Liver (tissue), 9 donors: Measurements from ENCODE around the gene FLNB. TPM values are rescaled to one million over a fixed set of nuclear protein-coding genes. Genes with fewer than 3 reads are reported as not detected.
"Not testable (repeated sequence)": the region's sequence is repeated elsewhere in the genome, so short reads cannot be mapped to it uniquely, and the experiment has no call there.

Source experiments
- DNase-seq: peaks from one replicate; pipeline ENCODE4 v3.0.0-alpha.2; 2017; ENCODE audit warnings: low spot score
- H3K27ac ChIP-seq, 2 donors: one replicate each; pipeline ENCODE4 v1.7.0; 2013; ENCODE audit warnings: inconsistent platforms in 2 of 2, low read length in 2 of 2, control low read depth in 1 of 2, low read depth in 1 of 2, mild to moderate bottlenecking in 1 of 2
- H3K27me3 ChIP-seq, 4 donors: one replicate each; pipeline versions ENCODE4 v1.6.1 to v1.7.0; 2013; ENCODE audit warnings: low read length in 3 of 4, inconsistent platforms in 1 of 4, mild to moderate bottlenecking in 1 of 4, moderate library complexity in 1 of 4; ENCODE audit not compliant: control insufficient read depth in 4 of 4, insufficient read depth in 4 of 4
- H3K36me3 ChIP-seq, 4 donors: one replicate each; pipeline versions ENCODE4 v1.6.1 to v1.7.0; 2013; ENCODE audit warnings: low read length in 3 of 4, mild to moderate bottlenecking in 3 of 4, low read depth in 1 of 4, moderate library complexity in 1 of 4; ENCODE audit not compliant: control insufficient read depth in 4 of 4, insufficient read depth in 3 of 4
- H3K4me1 ChIP-seq, 4 donors: one replicate each; pipeline versions ENCODE4 v1.6.1 to v1.7.0; 2013; ENCODE audit warnings: low read length in 3 of 4, mild to moderate bottlenecking in 3 of 4, moderate library complexity in 1 of 4; ENCODE audit not compliant: control insufficient read depth in 4 of 4, insufficient read depth in 4 of 4
- H3K4me3 ChIP-seq, 3 donors: one replicate each; pipeline versions ENCODE4 v1.6.1 to v1.7.0; 2013; ENCODE audit warnings: low read length in 3 of 3, control low read depth in 1 of 3, low read depth in 1 of 3, mild to moderate bottlenecking in 1 of 3
- H3K9ac ChIP-seq, 2 donors: one replicate each; pipeline ENCODE4 v1.7.0; 2013; ENCODE audit warnings: low read length in 2 of 2, mild to moderate bottlenecking in 2 of 2, moderate library complexity in 2 of 2, control low read depth in 1 of 2, low read depth in 1 of 2
- H3K9me3 ChIP-seq, 4 donors: one replicate each; pipeline versions ENCODE4 v1.6.1 to v1.7.0; 2013; ENCODE audit warnings: low read length in 3 of 4; ENCODE audit not compliant: control insufficient read depth in 4 of 4
- EGR1 ChIP-seq, 2 donors: IDR thresholded peaks; 2 replicates each; pipeline ENCODE4 v1.6.1; 2016 to 2018; ENCODE audit warnings: antibody characterized with exemption in 2 of 2, low read depth in 2 of 2
- FOXA1 ChIP-seq: IDR thresholded peaks from 2 replicates; pipeline ENCODE4 v1.6.1; 2016; ENCODE audit warnings: antibody characterized with exemption
- FOXA2 ChIP-seq: IDR thresholded peaks from 2 replicates; pipeline ENCODE4 v1.6.1; 2016; ENCODE audit warnings: antibody characterized with exemption
- GABPA ChIP-seq, 2 donors: IDR thresholded peaks in 1 of 2; conservative IDR thresholded peaks in 1 of 2; 2 replicates each; pipeline ENCODE4 v1.6.1; 2016; ENCODE audit warnings: antibody characterized with exemption in 2 of 2, mild to moderate bottlenecking in 1 of 2, moderate library complexity in 1 of 2
- HNF4A ChIP-seq, 2 donors: conservative IDR thresholded peaks; 2 replicates each; pipeline ENCODE4 v1.6.1; 2016; ENCODE audit warnings: antibody characterized with exemption in 2 of 2, mild to moderate bottlenecking in 2 of 2
- RAD21 ChIP-seq, 2 donors: IDR thresholded peaks; 2 replicates each; pipeline ENCODE4 v1.6.1; 2016; ENCODE audit warnings: antibody characterized with exemption in 2 of 2, mild to moderate bottlenecking in 2 of 2
- RXRA ChIP-seq, 2 donors: IDR thresholded peaks; 2 replicates each; pipeline ENCODE4 v1.6.1; 2017 to 2018; ENCODE audit warnings: antibody characterized with exemption in 2 of 2, mild to moderate bottlenecking in 1 of 2
- TAF1 ChIP-seq: conservative IDR thresholded peaks from 2 replicates; pipeline ENCODE4 v1.6.1; 2016; ENCODE audit warnings: antibody characterized with exemption, mild to moderate bottlenecking
- YY1 ChIP-seq: IDR thresholded peaks from 2 replicates; pipeline ENCODE4 v1.6.1; 2016; ENCODE audit warnings: antibody characterized with exemption, mild to moderate bottlenecking
- WGBS: extraction: QIAGEN DNeasy Blood & Tissue Kit; methylation state at CpG from one replicate; pipeline ENCODE4 v1.1.7; 2013; 5-methylcytosine and 5-hydroxymethylcytosine counted together
- polyA plus RNA-seq, 2 donors: library from polyadenylated mRNA; stranded (reverse) in 1 of 2; unstranded in 1 of 2; fragments of 200-250 nt in 1 of 2; fragments of >200 nt in 1 of 2; fragmentation: Nextera tagmentation in 1 of 2; extraction: Ambion mirVana in 1 of 2; gene quantifications; one replicate each; pipeline versions ENCODE4 v1.2.1 to v1.2.3, GENCODE V29; 2013 to 2015
- total RNA-seq, 2 donors: library from RNA; depleted of rRNA; stranded (reverse); fragments of >200 nt; gene quantifications; one replicate each; pipeline ENCODE4 v1.2.3, GENCODE V29; 2014
- TF ChIP-seq, protein P1 (sequence below): IDR thresholded peaks from 2 replicates; pipeline ENCODE4 v1.6.1; 2016; ENCODE audit warnings: antibody characterized with exemption
- TF ChIP-seq, protein P2 (sequence below): IDR thresholded peaks from 2 replicates; pipeline ENCODE4 v1.6.1; 2016; ENCODE audit warnings: antibody characterized with exemption, mild to moderate bottlenecking
- TF ChIP-seq, protein P3 (sequence below): fragments of 150-350 bp; IDR thresholded peaks from 2 replicates; pipeline ENCODE4 v1.5.1; 2017; ENCODE audit warnings: improper control_type of control experiment, low read depth, low read length; ENCODE audit not compliant: missing input control
- TF ChIP-seq, protein P4 (sequence below): IDR thresholded peaks from 2 replicates; pipeline ENCODE4 v1.6.1; 2016; ENCODE audit warnings: antibody characterized with exemption
- donor health status: healthy.
- donor health status: healthy.
- donor health status: healthy.
- donor health status: healthy.
- donor health status: healthy.

Gene FLNB
- total and polyA plus RNA-seq, 4 donors, result 22.9 to 124 (median 44.3) TPM

DNA sequence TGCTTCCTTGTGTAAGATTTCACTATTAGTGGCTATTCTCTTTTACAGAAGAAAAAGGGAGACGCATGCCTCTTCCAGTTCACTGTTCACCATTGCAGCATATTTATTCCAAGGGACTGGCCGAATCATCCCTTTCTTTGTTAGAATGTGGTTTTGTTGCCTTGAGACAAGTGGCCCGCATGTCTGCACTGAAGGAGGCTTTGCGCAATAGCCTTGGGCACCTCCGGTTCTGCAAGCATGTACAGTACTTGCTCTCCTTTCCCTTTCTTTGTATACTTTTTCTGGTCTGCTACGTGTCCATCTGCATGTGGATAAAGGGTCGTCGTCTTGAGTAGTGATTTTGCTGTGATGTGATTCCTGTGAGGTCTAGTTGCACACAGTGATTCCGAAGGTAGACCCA lies 43.0 kb downstream of the FLNB start:
- peak overlapping the region; percentile 85 to 91 for H3K27ac ChIP-seq
- 75% methylated on average over 9 of the region's 9 CpGs for WGBS
- H3K36me3 ChIP-seq, result no peaks in the 10 kb centered on the region
- H3K9me3 ChIP-seq, result no peaks in the 10 kb centered on the region
- no peak overlapping the region for H3K4me3 ChIP-seq
- TF ChIP-seq RXRA (IDR thresholded peaks at IDR 0.05) (no peak), EGR1 (IDR thresholded peaks at IDR 0.05; ENCODE audit: low read depth in 2 of 2) (no peak), RAD21 (IDR thresholded peaks at IDR 0.05) (no peak), HNF4A (conservative IDR thresholded peaks at IDR 0.05) (no peak), GABPA (IDR thresholded peaks at IDR 0.05 in 1 of 2, conservative IDR thresholded peaks at IDR 0.05 in 1 of 2) (no peak), FOXA1 (no peak), YY1 (no peak), FOXA2 (no peak), TAF1 (no peak)
- TF ChIP-seq, protein P1, sequence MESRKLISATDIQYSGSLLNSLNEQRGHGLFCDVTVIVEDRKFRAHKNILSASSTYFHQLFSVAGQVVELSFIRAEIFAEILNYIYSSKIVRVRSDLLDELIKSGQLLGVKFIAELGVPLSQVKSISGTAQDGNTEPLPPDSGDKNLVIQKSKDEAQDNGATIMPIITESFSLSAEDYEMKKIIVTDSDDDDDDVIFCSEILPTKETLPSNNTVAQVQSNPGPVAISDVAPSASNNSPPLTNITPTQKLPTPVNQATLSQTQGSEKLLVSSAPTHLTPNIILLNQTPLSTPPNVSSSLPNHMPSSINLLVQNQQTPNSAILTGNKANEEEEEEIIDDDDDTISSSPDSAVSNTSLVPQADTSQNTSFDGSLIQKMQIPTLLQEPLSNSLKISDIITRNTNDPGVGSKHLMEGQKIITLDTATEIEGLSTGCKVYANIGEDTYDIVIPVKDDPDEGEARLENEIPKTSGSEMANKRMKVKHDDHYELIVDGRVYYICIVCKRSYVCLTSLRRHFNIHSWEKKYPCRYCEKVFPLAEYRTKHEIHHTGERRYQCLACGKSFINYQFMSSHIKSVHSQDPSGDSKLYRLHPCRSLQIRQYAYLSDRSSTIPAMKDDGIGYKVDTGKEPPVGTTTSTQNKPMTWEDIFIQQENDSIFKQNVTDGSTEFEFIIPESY, result no peak
- TF ChIP-seq, protein P2, sequence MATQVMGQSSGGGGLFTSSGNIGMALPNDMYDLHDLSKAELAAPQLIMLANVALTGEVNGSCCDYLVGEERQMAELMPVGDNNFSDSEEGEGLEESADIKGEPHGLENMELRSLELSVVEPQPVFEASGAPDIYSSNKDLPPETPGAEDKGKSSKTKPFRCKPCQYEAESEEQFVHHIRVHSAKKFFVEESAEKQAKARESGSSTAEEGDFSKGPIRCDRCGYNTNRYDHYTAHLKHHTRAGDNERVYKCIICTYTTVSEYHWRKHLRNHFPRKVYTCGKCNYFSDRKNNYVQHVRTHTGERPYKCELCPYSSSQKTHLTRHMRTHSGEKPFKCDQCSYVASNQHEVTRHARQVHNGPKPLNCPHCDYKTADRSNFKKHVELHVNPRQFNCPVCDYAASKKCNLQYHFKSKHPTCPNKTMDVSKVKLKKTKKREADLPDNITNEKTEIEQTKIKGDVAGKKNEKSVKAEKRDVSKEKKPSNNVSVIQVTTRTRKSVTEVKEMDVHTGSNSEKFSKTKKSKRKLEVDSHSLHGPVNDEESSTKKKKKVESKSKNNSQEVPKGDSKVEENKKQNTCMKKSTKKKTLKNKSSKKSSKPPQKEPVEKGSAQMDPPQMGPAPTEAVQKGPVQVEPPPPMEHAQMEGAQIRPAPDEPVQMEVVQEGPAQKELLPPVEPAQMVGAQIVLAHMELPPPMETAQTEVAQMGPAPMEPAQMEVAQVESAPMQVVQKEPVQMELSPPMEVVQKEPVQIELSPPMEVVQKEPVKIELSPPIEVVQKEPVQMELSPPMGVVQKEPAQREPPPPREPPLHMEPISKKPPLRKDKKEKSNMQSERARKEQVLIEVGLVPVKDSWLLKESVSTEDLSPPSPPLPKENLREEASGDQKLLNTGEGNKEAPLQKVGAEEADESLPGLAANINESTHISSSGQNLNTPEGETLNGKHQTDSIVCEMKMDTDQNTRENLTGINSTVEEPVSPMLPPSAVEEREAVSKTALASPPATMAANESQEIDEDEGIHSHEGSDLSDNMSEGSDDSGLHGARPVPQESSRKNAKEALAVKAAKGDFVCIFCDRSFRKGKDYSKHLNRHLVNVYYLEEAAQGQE, result no peak
- TF ChIP-seq, protein P3, sequence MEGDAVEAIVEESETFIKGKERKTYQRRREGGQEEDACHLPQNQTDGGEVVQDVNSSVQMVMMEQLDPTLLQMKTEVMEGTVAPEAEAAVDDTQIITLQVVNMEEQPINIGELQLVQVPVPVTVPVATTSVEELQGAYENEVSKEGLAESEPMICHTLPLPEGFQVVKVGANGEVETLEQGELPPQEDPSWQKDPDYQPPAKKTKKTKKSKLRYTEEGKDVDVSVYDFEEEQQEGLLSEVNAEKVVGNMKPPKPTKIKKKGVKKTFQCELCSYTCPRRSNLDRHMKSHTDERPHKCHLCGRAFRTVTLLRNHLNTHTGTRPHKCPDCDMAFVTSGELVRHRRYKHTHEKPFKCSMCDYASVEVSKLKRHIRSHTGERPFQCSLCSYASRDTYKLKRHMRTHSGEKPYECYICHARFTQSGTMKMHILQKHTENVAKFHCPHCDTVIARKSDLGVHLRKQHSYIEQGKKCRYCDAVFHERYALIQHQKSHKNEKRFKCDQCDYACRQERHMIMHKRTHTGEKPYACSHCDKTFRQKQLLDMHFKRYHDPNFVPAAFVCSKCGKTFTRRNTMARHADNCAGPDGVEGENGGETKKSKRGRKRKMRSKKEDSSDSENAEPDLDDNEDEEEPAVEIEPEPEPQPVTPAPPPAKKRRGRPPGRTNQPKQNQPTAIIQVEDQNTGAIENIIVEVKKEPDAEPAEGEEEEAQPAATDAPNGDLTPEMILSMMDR, result no peak
- TF ChIP-seq, protein P4, sequence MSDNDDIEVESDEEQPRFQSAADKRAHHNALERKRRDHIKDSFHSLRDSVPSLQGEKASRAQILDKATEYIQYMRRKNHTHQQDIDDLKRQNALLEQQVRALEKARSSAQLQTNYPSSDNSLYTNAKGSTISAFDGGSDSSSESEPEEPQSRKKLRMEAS, result no peak
- H3K27me3 ChIP-seq, result no peaks in the 10 kb centered on the region
- no peak for DNase-seq
- no peak overlapping the region for H3K9ac ChIP-seq
- H3K4me1 ChIP-seq, result peaks cover 15 to 44% (median 30%) of the 10 kb centered on the region in 4 donors

DNA sequence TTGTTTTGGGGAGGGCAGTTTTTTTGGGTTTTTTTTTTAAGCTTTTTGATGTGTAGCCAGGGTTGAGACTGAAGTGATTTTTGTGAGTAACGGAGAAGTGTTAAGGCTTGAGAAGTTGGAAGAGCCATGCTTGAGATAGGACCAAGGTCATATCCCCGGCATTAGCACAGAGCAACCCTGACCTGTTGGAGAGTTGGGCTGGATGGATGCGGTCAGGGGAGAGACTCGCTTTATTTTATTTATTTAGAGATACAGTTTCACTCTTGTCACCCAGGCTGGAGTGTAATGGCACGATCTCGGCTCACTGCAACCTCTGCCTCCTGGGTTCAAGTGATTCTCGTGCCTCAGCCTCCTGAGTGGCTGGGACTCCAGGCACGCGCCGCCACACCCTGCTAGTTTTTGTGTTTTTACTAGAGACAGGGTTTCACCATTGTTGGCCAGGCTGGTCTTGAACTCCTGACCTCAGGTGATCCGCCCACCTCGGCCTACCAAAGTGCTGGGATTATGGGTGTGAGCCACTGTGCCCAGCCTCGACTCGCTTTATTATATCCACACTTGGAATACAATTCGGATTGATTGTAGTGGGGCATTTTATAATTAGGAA lies 43.5 kb downstream of the FLNB start:
- not testable (repeated sequence) for H3K9ac ChIP-seq, H3K9me3 ChIP-seq, H3K36me3 ChIP-seq, H3K27me3 ChIP-seq, H3K4me3 ChIP-seq, DNase-seq
- peak overlapping the region; percentile 85 to 91 for H3K27ac ChIP-seq
- peaks cover 15 to 44% (median 32%) of the 10 kb centered on the region in 4 donors for H3K4me1 ChIP-seq
- whole genome bisulfite sequencing, result 62% methylated on average over 15 of the region's 15 CpGs
